Type B pancreatic cell (in vitro differentiated cells): ENCODE results near the gene EXTL1. TPM values are rescaled to one million over a fixed set of nuclear protein-coding genes. Genes with fewer than 3 reads are reported as not detected.

ENCODE experiments used
- DNase-seq: peaks from one replicate; pipeline ENCODE4 v3.0.0; 2021; ENCODE audit warnings: mixed read lengths; ENCODE audit not compliant: unreplicated experiment; ENCODE audit errors: extremely low spot score
- H3K27ac Mint-ChIP-seq: 2 replicates; pipeline ENCODE4 v1.8.0; 2021; ENCODE audit warnings: mild to moderate bottlenecking, mixed read lengths
- H3K27me3 Mint-ChIP-seq: 2 replicates; pipeline ENCODE4 v1.8.0; 2021; ENCODE audit warnings: mixed read lengths
- H3K36me3 Mint-ChIP-seq: 2 replicates; pipeline ENCODE4 v1.8.0; 2021; ENCODE audit warnings: mixed read lengths
- H3K4me1 Mint-ChIP-seq: one replicate; pipeline ENCODE4 v1.8.0; 2021; ENCODE audit warnings: mixed read lengths; ENCODE audit not compliant: unreplicated experiment
- H3K4me3 Mint-ChIP-seq: 2 replicates; pipeline ENCODE4 v1.8.0; 2021; ENCODE audit warnings: mild to moderate bottlenecking, mixed read lengths
- H3K9me3 Mint-ChIP-seq: 2 replicates; pipeline ENCODE4 v1.8.0; 2021; ENCODE audit warnings: mixed read lengths
- total RNA-seq: library from RNA; stranded (reverse); gene quantifications from 2 replicates; pipeline ENCODE4 v1.2.1, GENCODE V29; 2021; ENCODE audit warnings: low replicate concordance
- TF ChIP-seq, protein P1 (sequence below): fragments of 200-600 bp; sonication (generic); conservative IDR thresholded peaks from 2 replicates; pipeline ENCODE4 v1.5.0; 2021; ENCODE audit warnings: antibody characterized with exemption, mild to moderate bottlenecking

The EXTL1 gene
- total RNA-seq, 1 donor from 2014 or later: 4.2 TPM

DNA sequence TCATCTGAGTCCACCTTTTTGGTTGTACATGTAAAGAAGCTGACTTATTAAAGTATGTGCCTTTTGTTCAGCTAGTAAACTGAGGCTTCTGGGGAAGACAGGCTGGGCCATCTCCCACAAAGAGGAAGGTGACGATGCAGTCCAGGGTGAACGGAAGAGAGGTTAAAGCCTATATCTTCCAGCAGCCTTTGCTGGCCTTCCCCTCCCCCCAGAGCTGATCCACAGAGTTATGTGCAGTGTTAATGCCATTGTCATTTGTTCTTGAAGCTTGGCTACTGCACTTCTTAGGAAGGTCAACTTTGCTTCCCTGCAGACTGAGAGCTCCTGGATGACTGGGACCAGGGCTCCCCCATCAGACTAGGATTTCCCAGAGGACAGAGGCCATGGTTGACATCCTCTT, 22.2 kb downstream of the EXTL1 start:
- Mint-ChIP-seq H3K27me3 (peaks cover 61% of the 10 kb centered on the region), H3K27ac (peak overlapping the region; percentile 58)
- no peak for DNase-seq

DNA sequence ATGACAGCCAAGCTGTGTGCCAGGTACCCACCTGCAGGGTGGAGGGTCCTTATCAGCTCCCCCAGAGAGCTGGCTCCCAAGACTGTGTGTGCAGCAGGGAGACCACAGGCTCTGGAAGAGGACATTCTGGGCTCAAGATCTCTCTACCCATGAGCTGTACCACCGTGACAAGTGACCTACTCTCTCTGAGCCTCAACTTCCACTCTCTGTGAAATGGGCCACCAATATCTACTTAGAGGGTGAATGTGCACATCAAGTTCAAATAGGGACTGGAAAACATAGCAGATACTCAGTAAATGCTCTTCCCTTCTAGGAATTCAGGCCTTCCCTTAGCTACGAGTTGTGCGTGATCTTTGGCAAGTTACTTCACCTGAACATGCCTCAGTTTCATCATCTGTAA, 22.8 kb downstream of the EXTL1 start:
- TF ChIP-seq, protein P1, sequence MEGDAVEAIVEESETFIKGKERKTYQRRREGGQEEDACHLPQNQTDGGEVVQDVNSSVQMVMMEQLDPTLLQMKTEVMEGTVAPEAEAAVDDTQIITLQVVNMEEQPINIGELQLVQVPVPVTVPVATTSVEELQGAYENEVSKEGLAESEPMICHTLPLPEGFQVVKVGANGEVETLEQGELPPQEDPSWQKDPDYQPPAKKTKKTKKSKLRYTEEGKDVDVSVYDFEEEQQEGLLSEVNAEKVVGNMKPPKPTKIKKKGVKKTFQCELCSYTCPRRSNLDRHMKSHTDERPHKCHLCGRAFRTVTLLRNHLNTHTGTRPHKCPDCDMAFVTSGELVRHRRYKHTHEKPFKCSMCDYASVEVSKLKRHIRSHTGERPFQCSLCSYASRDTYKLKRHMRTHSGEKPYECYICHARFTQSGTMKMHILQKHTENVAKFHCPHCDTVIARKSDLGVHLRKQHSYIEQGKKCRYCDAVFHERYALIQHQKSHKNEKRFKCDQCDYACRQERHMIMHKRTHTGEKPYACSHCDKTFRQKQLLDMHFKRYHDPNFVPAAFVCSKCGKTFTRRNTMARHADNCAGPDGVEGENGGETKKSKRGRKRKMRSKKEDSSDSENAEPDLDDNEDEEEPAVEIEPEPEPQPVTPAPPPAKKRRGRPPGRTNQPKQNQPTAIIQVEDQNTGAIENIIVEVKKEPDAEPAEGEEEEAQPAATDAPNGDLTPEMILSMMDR: no peak
- DNase-seq: no peak
- peaks cover 67% of the 10 kb centered on the region for H3K27me3 Mint-ChIP-seq
- H3K4me3 Mint-ChIP-seq: peak overlapping the region; percentile 87
- peaks cover 4% of the 10 kb centered on the region for H3K4me1 Mint-ChIP-seq
- H3K9me3 Mint-ChIP-seq: no peaks in the 10 kb centered on the region
- H3K27ac Mint-ChIP-seq: peak overlapping the region; percentile 82
- no peaks in the 10 kb centered on the region for H3K36me3 Mint-ChIP-seq

More for the DNA sequence above, 22.2 kb downstream of the EXTL1 start:
- Mint-ChIP-seq H3K4me1 (peaks cover 4% of the 10 kb centered on the region), H3K4me3 (peak overlapping the region; percentile 65), H3K36me3 (no peaks in the 10 kb centered on the region), H3K9me3 (no peaks in the 10 kb centered on the region)
- TF ChIP-seq, protein P1: no peak

DNA sequence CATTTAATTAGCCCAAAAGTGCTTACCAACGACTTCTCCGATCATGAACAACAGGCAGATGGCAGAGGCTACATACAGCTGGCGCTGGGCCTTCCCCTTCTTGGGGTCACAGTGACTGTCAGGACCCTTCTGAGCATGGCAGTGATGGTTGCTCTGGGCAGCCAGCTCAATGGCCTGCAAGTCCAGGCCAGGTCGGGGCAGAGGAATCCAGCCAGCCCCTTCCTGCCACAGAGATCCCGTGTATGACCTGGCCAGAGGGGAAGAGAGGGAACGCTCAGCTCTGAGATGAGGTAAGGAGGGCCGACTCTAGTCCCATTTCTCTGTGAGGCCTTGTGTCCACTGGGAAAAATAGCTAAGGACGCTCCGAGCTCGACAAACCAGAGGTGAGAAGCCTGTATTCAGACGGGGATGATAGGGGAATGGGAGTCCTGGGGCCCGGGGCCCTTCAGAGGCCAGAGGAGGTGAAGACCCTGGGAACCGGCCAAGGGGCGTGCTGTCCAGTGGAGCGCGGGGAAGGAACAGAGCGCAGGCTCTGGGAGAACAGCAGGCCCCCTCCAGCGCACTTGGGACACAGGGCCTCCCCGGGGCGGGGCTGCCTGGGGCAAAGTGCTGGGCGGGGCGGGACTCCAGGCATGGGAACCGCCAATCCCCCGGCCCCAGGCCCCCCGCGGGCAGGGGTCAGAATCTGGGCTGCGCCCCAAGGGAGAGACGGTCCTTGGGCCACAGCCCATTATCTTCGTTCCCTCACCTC, 23.6 kb downstream of the EXTL1 start:
- peak overlapping the region; percentile 87 for H3K4me3 Mint-ChIP-seq
- TF ChIP-seq, protein P1: no peak
- no peak for DNase-seq
- no peaks in the 10 kb centered on the region for H3K9me3 Mint-ChIP-seq
- H3K36me3 Mint-ChIP-seq: no peaks in the 10 kb centered on the region
- H3K27me3 Mint-ChIP-seq: peaks cover 73% of the 10 kb centered on the region
- H3K4me1 Mint-ChIP-seq: peaks cover 8% of the 10 kb centered on the region
- H3K27ac Mint-ChIP-seq: peak overlapping the region; percentile 82

DNA sequence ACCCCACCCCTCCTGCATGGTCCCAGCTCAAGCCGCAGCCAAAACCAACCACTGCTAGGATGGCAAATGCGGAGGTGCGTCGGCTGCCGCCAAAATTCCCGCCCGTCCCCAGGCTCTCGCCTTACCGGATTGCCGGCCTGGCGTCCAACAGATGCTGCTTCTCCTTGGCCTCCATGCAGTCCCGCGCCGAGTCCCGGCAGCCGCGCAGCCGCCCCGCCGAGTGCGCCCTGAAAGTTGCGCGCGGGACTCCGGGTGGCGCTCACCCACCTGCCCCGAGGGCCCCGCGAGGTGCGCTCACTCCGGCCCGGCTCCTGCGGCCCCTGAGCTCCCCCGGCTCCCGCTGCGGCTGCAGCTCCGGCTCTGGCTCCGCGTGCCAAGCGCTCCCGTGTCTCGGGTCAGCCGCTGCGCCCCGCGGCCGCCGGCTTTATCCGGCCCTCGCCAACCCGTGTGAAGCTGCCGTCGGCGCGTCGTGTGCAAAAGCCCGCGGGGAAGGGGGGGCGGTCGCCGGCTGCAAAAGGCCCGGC, 24.2 kb downstream of the EXTL1 start, which contains the start of gene SLC30A2:
Gene SLC30A2, minus strand, starts transcription at position 397 of the 524 bp plus-strand sequence. Its CDS starts 222 bp downstream, at position 175.
- Mint-ChIP-seq H3K9me3 (no peaks in the 10 kb centered on the region), H3K4me1 (peaks cover 10% of the 10 kb centered on the region), H3K27ac (peak within 1 kb of the TSS; percentile 82), H3K4me3 (peak within 1 kb of the TSS; percentile 87), H3K36me3 (no peaks in the 10 kb centered on the region), H3K27me3 (peaks cover 77% of the 10 kb centered on the region)
- DNase-seq: no peak
- TF ChIP-seq, protein P1: no peak

DNA sequence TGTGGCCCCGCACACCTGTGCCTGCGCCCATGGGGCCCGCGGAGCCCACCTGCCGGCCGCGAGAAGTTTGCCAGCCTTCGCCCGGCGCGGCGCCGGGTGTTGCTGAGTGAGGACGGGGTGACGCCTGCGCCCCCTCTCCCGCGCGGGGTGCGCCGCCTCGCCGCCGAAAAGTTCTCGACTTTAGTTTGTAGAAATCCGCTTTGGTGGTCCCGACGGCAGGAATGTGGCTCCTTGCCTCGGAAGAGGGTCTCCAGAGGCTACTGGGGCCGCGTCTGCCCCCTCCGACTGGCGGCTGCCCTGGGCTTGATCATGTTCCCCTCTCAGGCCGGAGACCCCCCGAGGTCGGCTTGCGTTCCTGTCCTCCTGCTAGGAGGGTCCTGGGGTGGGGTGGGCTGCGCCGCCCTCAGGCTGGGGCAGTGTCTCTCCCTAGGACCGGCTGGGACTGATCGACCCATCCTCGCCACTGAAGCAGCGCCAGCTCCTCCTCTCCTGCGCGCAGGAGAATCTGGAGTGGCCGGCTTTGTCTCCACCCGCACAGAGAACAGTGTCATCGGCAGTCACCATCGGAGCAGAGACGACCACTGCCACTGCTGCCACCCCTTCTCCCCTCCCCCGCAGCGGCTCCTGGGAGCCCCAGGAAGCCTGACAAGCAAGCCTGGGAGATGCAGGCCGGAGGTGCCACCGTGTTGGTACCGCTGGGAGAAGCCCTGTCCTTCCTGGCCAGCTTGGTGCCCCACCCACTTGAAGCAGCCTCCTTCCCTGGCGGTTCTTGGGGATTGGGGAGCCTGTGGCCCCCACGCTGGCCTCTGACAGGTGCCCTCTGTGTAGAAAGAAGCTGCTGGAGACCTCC, 24.9 kb downstream of the EXTL1 start:
- TF ChIP-seq, protein P1: no peak
- H3K4me3 Mint-ChIP-seq: peak overlapping the region; percentile 77
- peaks cover 10% of the 10 kb centered on the region for H3K4me1 Mint-ChIP-seq
- no peaks in the 10 kb centered on the region for H3K9me3 Mint-ChIP-seq
- peak overlapping the region; percentile 70 for H3K27ac Mint-ChIP-seq
- no peaks in the 10 kb centered on the region for H3K36me3 Mint-ChIP-seq
- DNase-seq: no peak
- H3K27me3 Mint-ChIP-seq: peaks cover 82% of the 10 kb centered on the region
